OCI-LY7 (cell line): Measurements from ENCODE around the gene BCL2L12. TPM values are rescaled to one million over a fixed set of nuclear protein-coding genes. Genes with fewer than 3 reads are reported as not detected.
A peak's percentile ranks its signal among the peaks of the same experiment; 100 is the strongest.

ENCODE experiments used
- BruUV-seq: library from RNA; stranded (reverse); fragments of 400-500 nt; replicated peaks from 2 replicates; lab custom pipeline; 2021; lab: Mats Ljungman, UMichigan
- CTCF ChIA-PET: fragments of 300-600 bp; sonication (Branson Sonifier 250); formaldehyde crosslinking; loops from one replicate; lab custom pipeline; 2022; ENCODE audit warnings: antibody characterized with exemption; ENCODE audit not compliant: unreplicated experiment; lab: Charles Lee
- POLR2A ChIA-PET: fragments of 300-600 bp; sonication (Branson Sonifier 250); formaldehyde crosslinking; loops from one replicate; lab custom pipeline; 2022; ENCODE audit warnings: antibody characterized with exemption; lab: Charles Lee
- DNase-seq: peaks from one replicate; pipeline ENCODE4 v3.0.0-alpha.2; 2015; ENCODE audit warnings: low spot score
- H2AFZ ChIP-seq: fragments of 200-600 bp; sonication (generic), shearing (Covaris generic); 2 replicates; pipeline ENCODE4 v1.6.1; 2014; ENCODE audit warnings: mild to moderate bottlenecking, antibody characterized with exemption, low read length, moderate library complexity
- H3K27ac ChIP-seq: fragments of 200-600 bp; sonication (generic); 2 replicates; pipeline ENCODE4 v1.5.1; 2014; ENCODE audit warnings: mixed run types, low read depth, mild to moderate bottlenecking, moderate library complexity, low read length, inconsistent platforms; ENCODE audit not compliant: poor library complexity, severe bottlenecking
- H3K36me3 ChIP-seq: fragments of 200-600 bp; sonication (generic); 2 replicates; pipeline ENCODE4 v1.6.1; 2014; ENCODE audit warnings: mild to moderate bottlenecking, antibody characterized with exemption, low read length, moderate library complexity, mixed read lengths; ENCODE audit not compliant: insufficient read depth
- H3K4me1 ChIP-seq: fragments of 200-600 bp; sonication (generic); 2 replicates; pipeline ENCODE4 v1.5.1; 2014; ENCODE audit warnings: mild to moderate bottlenecking, low read length; ENCODE audit not compliant: insufficient read depth, poor library complexity, severe bottlenecking
- H3K4me2 ChIP-seq: fragments of 200-600 bp; sonication (generic); 2 replicates; pipeline ENCODE4 v1.6.1; 2014; ENCODE audit warnings: mild to moderate bottlenecking, low read length
- H3K4me3 ChIP-seq: fragments of 200-600 bp; sonication (generic); 2 replicates; pipeline ENCODE4 v1.5.1; 2014; ENCODE audit warnings: mild to moderate bottlenecking, low read depth, low read length; ENCODE audit not compliant: poor library complexity, severe bottlenecking
- H3K79me2 ChIP-seq: fragments of 200-600 bp; sonication (generic); 2 replicates; pipeline ENCODE4 v1.6.1; 2016; ENCODE audit warnings: low read depth, mild to moderate bottlenecking, low read length, moderate library complexity, mixed read lengths; ENCODE audit not compliant: insufficient read depth
- H3K9me2 ChIP-seq: fragments of 200-600 bp; sonication (generic); 2 replicates; pipeline ENCODE4 v1.6.1; 2016; ENCODE audit warnings: mild to moderate bottlenecking, low read length, mixed read lengths; ENCODE audit not compliant: insufficient read depth
- H3K9me3 ChIP-seq: fragments of 200-600 bp; sonication (generic); 2 replicates; pipeline ENCODE4 v1.6.1; 2014; ENCODE audit warnings: mild to moderate bottlenecking, mixed run types, low read length, mixed read lengths
- H4K20me1 ChIP-seq: fragments of 200-600 bp; sonication (generic); 2 replicates; pipeline ENCODE4 v1.6.1; 2014; ENCODE audit warnings: mild to moderate bottlenecking, antibody characterized with exemption, low read length, moderate library complexity, mixed read lengths; ENCODE audit not compliant: insufficient read depth
- EZH2phosphoT487 ChIP-seq: fragments of 200-600 bp; sonication (generic); IDR thresholded peaks from 2 replicates; pipeline ENCODE4 v1.6.1; 2018; ENCODE audit warnings: low read depth, borderline replicate concordance, mild to moderate bottlenecking, mixed run types, antibody characterized with exemption, low read length, moderate library complexity, mixed read lengths
- intact Hi-C: fragments of 100-400 bp; cut with micrococcal nuclease; formaldehyde crosslinking; loops from one replicate; pipeline ENCODE4 v1.10.0; 2022; ENCODE audit not compliant: unreplicated experiment
- total RNA-seq, 2 experiments: library from RNA; depleted of rRNA in 1 of 2; stranded (reverse); fragments of >200 nt in 1 of 2; shearing (Covaris generic) in 1 of 2; gene quantifications; 2 replicates each; pipeline ENCODE4 v1.2.3, GENCODE V29; 2014 to 2022
- TF ChIP-seq, protein P1 (sequence below): fragments of 200-600 bp; sonication (generic); conservative IDR thresholded peaks from 2 replicates; pipeline ENCODE4 v1.5.1; 2014; ENCODE audit warnings: mild to moderate bottlenecking, antibody characterized with exemption, low read length, moderate library complexity, mixed read lengths

The BCL2L12 gene
- total RNA-seq, 2 experiments from 2014 or later: 38.9 to 65.4 TPM

DNA sequence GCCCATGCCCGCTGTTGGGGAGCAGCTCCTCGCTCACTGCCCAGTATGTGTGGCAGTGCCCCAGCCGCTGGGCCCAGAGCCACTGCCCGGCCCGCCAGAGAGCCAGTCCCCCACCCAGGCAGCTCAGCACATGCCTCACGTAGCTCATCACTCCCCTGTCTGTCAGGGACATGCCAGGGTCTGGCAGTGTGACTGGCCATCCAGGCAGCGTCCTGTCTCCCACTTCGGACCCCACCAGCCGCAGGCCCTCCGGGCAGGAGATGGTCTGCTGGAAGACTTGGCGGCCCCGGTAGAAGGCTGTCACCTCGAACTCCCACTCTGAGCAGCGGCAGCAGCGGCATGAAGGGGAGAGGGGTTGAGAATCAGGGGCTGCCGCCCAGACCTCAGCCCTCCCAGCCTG, 3.7 kb upstream of the BCL2L12 start:
- H3K4me3 ChIP-seq: no peak overlapping the region
- CTCF ChIA-PET: no interaction called here
- no peak overlapping the region for H3K4me2 ChIP-seq
- intact Hi-C loops: no loop called here
- no peaks in the 10 kb centered on the region for H3K9me3 ChIP-seq
- no peaks in the 10 kb centered on the region for H4K20me1 ChIP-seq
- no peak for DNase-seq
- H3K79me2 ChIP-seq: peaks cover 30% of the 10 kb centered on the region
- no peak for TF ChIP-seq EZH2phosphoT487
- TF ChIP-seq, protein P1, sequence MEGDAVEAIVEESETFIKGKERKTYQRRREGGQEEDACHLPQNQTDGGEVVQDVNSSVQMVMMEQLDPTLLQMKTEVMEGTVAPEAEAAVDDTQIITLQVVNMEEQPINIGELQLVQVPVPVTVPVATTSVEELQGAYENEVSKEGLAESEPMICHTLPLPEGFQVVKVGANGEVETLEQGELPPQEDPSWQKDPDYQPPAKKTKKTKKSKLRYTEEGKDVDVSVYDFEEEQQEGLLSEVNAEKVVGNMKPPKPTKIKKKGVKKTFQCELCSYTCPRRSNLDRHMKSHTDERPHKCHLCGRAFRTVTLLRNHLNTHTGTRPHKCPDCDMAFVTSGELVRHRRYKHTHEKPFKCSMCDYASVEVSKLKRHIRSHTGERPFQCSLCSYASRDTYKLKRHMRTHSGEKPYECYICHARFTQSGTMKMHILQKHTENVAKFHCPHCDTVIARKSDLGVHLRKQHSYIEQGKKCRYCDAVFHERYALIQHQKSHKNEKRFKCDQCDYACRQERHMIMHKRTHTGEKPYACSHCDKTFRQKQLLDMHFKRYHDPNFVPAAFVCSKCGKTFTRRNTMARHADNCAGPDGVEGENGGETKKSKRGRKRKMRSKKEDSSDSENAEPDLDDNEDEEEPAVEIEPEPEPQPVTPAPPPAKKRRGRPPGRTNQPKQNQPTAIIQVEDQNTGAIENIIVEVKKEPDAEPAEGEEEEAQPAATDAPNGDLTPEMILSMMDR: no peak
- H2AFZ ChIP-seq: no peak overlapping the region
- peaks cover 59% of the 10 kb centered on the region for H3K36me3 ChIP-seq
- BruUV-seq: no TSS peak
- POLR2A ChIA-PET: interaction anchor here (1.5 kb wide), 1 partner anchor 13 kb away, joined by 4 read pairs; no protein-coding TSS in a partner anchor
- H3K27ac ChIP-seq: no peak overlapping the region
- H3K9me2 ChIP-seq: no peaks in the 10 kb centered on the region
- H3K4me1 ChIP-seq: peaks cover 9% of the 10 kb centered on the region

DNA sequence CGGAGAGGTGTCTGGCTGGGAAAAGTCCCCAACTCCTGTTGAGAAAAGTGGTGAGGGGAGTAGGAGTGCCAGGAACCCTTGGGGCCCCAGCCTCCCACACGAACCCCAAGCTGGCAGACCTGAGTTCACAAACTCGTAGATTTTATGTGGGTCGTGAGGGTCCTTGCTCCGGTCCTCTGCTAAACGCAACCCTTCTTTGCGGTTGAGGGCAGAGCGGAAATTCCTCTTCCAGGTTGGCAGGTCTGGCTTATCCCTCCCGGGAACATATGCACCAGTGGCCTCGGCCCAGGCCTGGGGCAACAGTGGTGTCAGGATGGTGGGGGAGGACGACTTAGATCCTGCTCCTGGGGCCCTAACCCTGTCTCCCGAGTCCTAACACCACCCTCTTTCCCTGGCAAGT, 2.5 kb upstream of the BCL2L12 start:
- ChIA-PET CTCF (no interaction called here), POLR2A (no interaction called here)
- Histone ChIP-seq H3K36me3 (peaks cover 49% of the 10 kb centered on the region), H4K20me1 (no peaks in the 10 kb centered on the region), H3K4me3 (no peak overlapping the region), H3K9me2 (no peaks in the 10 kb centered on the region), H3K79me2 (peaks cover 34% of the 10 kb centered on the region), H2AFZ (no peak overlapping the region), H3K9me3 (no peaks in the 10 kb centered on the region), H3K4me2 (no peak overlapping the region), H3K27ac (no peak overlapping the region), H3K4me1 (peaks cover 17% of the 10 kb centered on the region)
- DNase-seq: no peak
- no TSS peak for BruUV-seq
- intact Hi-C loops: no loop called here
- TF ChIP-seq, protein P1: no peak
- TF ChIP-seq EZH2phosphoT487: no peak

- peak overlapping the region; percentile 89 for H3K27ac ChIP-seq
- peaks cover 34% of the 10 kb centered on the region for H3K79me2 ChIP-seq
- intact Hi-C loops: no loop called here
- H3K36me3 ChIP-seq: peaks cover 43% of the 10 kb centered on the region
- H3K9me3 ChIP-seq: no peaks in the 10 kb centered on the region
- TF ChIP-seq, protein P1: no peak
- TF ChIP-seq EZH2phosphoT487: no peak
- H3K9me2 ChIP-seq: no peaks in the 10 kb centered on the region
- no peak overlapping the region for H2AFZ ChIP-seq
- POLR2A ChIA-PET: interaction anchor here (0.6 to 2.2 kb wide), 3 partner anchors 11 to 75 kb away, joined by 3 to 8 read pairs (median 4); partner anchors contain the start of gene RRAS
- peak; percentile 80 for DNase-seq
- peaks cover 17% of the 10 kb centered on the region for H3K4me1 ChIP-seq
- peak overlapping the region; percentile 87 for H3K4me2 ChIP-seq
- H4K20me1 ChIP-seq: no peaks in the 10 kb centered on the region
- peak overlapping the region; percentile 90 for H3K4me3 ChIP-seq
- no TSS peak for BruUV-seq
- CTCF ChIA-PET: no interaction called here
Observed at GRCh38 chr19:49664171-49665035, 1.3 kb upstream of the BCL2L12 start.
